ENCODE measurements around the gene GTPBP10. TPM values are rescaled to one million over a fixed set of nuclear protein-coding genes. Genes with fewer than 3 reads are reported as not detected.

GTPBP10 gene
- total and polyA plus RNA-seq, 9 of the 15 experiments (the other 6 are each of a cell fraction or from before 2014, with no cell fraction given) = 34.6 to 89.8 (median 76.4) TPM

GRCh38 chr7:90345595-90346335 lies 751 bp upstream of the GTPBP10 start:
- H3K27me3 ChIP-seq (ENCODE audit: control insufficient read depth in 2 of 2, insufficient read depth in 2 of 2, low read length in 2 of 2) = no peaks in the 10 kb centered on the region
- peak overlapping the region; percentile 98 for H2AFZ ChIP-seq (ENCODE audit: low read depth, low read length)
- H3K27ac ChIP-seq (ENCODE audit: extremely low read depth, low read depth, low read length) = peak overlapping the region; percentile 95
- ChIA-PET CTCF (ENCODE audit: low intra/inter-chr PET ratio) (no interaction called here), POLR2A (interaction anchor here (0.7 to 1.6 kb wide), 5 partner anchors 9 to 480 kb away, joined by 3 to 6 read pairs (median 3); no protein-coding TSS in a partner anchor)
- FAIRE-seq (no peak), ATAC-seq (peak; percentile 56), DNase-seq (ENCODE audit: extremely low read depth in 1 of 4, low spot score in 3 of 4) (peak in 3 of 4 experiments; percentile 20 to 68 (median 37))
- intact Hi-C loops (cut with micrococcal nuclease) = loop anchor here (1.0 to 5.0 kb wide), 2 partner anchors 58 to 957 kb away; partner anchors contain the start of gene CLDN12
- H4K20me1 ChIP-seq (replicated peaks; ENCODE audit: control insufficient read depth, insufficient read depth, low read length) = no peaks in the 10 kb centered on the region
- H3K4me1 ChIP-seq (replicated peaks in 1 of 2; ENCODE audit: control insufficient read depth in 2 of 2, insufficient read depth in 2 of 2, low read length in 2 of 2) = peaks cover 8 to 14% of the 10 kb centered on the region in 2 experiments; a peak in 3 of 5 replicates
- WGBS (ENCODE audit: insufficient coverage, low coverage, missing lambda C conversion rate) = 4% methylated on average over 18 of the region's 18 CpGs
- in situ Hi-C loops (cut with MboI) = loop anchor here (5.0 kb wide), 1 partner anchor 57 kb away; the partner anchor contains the start of gene CLDN12
- H3K79me2 ChIP-seq (ENCODE audit: control insufficient read depth, insufficient read depth, low read length) = peaks cover 43% of the 10 kb centered on the region
- no peaks in the 10 kb centered on the region for H3K9me3 ChIP-seq (replicated peaks; ENCODE audit: control insufficient read depth, insufficient read depth, low read depth, low read length)
- no peaks in the 10 kb centered on the region for H3K9me1 ChIP-seq (ENCODE audit: control insufficient read depth, insufficient read depth, low read length)
- peak overlapping the region; percentile 95 to 98; a peak in 3 of 4 replicates for H3K9ac ChIP-seq (ENCODE audit: insufficient read depth in 1 of 2, low read depth in 2 of 2, low read length in 2 of 2)
- BruUV-seq (replicated peaks) = TSS peak; percentile 99
- peak overlapping the region; percentile 77 for H3K4me3 ChIP-seq
- H3K4me2 ChIP-seq (ENCODE audit: insufficient read depth, low read length) = peak overlapping the region; percentile 98
- peaks cover 7% of the 10 kb centered on the region; the same call in 1 of the 3 replicates for H3K36me3 ChIP-seq (ENCODE audit: control insufficient read depth, insufficient read depth, low read length)
- no peak for TF ChIP-seq ZNF707 (CRISPR knock-in tag; conservative IDR thresholded peaks at IDR 0.05)
- 0 out of 2 replicates have a peak, but pooled peaks have one; percentile 12 for TF ChIP-seq SMARCA4 (IDR thresholded peaks at IDR 0.05)
- no peak for TF ChIP-seq ZNF589 (CRISPR knock-in tag; IDR thresholded peaks at IDR 0.05; ENCODE audit: low read depth)
- no peak for TF ChIP-seq IFI16 (CRISPR knock-in tag; IDR thresholded peaks at IDR 0.05)
- peak; percentile 47 to 57; a peak in 2 of 4 replicates for TF ChIP-seq FOXA3 (CRISPR knock-in tag; conservative IDR thresholded peaks at IDR 0.05 in 1 of 2, IDR thresholded peaks at IDR 0.05 in 1 of 2)
- no peak for TF ChIP-seq CBFB (CRISPR knock-in tag; IDR thresholded peaks at IDR 0.05)
- TF ChIP-seq SRF (CRISPR knock-in tag; IDR thresholded peaks at IDR 0.05) = 0 out of 4 replicates have a peak, but pooled peaks of 1 of the 2 experiments have one; percentile 30
- no peak for TF ChIP-seq BCOR (IDR thresholded peaks at IDR 0.05)
- no peak for TF ChIP-seq BCLAF1 (IDR thresholded peaks at IDR 0.05; ENCODE audit: borderline replicate concordance in 1 of 2, control insufficient read depth in 1 of 2, low read depth in 2 of 2, low read length in 1 of 2)
- peak; percentile 55 for TF ChIP-seq L3MBTL2 (IDR thresholded peaks at IDR 0.05)
- no peak for TF ChIP-seq GTF2F1 (IDR thresholded peaks at IDR 0.05; ENCODE audit: low read depth, low read length)
- no peak for TF ChIP-seq MBD2 (IDR thresholded peaks at IDR 0.05; ENCODE audit: borderline replicate concordance, low read depth)
- peak; percentile 50; the same call in 1 of the 2 replicates for TF ChIP-seq GABPA (tag; conservative IDR thresholded peaks at IDR 0.05; ENCODE audit: low read depth)
- peak; percentile 23; the same call in 1 of the 2 replicates for TF ChIP-seq TAF7 (tag; IDR thresholded peaks at IDR 0.05)
- TF ChIP-seq PYGO2 (tag; IDR thresholded peaks at IDR 0.05) = no peak
- TF ChIP-seq CHD2 (IDR thresholded peaks at IDR 0.05; ENCODE audit: low read depth, low read length) = no peak
- TF ChIP-seq CTBP1 (IDR thresholded peaks at IDR 0.05; ENCODE audit: borderline replicate concordance) = peak; percentile 22; the same call in 1 of the 2 replicates
- TF ChIP-seq EGR1 (conservative IDR thresholded peaks at IDR 0.05) = no peak
- TF ChIP-seq ZNF644 (tag; IDR thresholded peaks at IDR 0.05; ENCODE audit: low read depth) = no peak; the same call in 1 of the 2 replicates
